BJ (cell line): ENCODE data around the gene SEC23IP. TPM values are rescaled to one million over a fixed set of nuclear protein-coding genes. Genes with fewer than 3 reads are reported as not detected.
A peak's percentile ranks its signal among the peaks of the same experiment; 100 is the strongest.
"Not testable (repeated sequence)": the region's sequence is repeated elsewhere in the genome, so short reads cannot be mapped to it uniquely, and the experiment has no call there.

ENCODE experiments used
- CTCF ChIA-PET: fragments of 350-600 bp; formaldehyde crosslinking; extraction: SDS; loops from one replicate; lab custom pipeline; 2021; ENCODE audit warnings: antibody characterized with exemption, inconsistent platforms; lab: Yijun Ruan, JAX
- POLR2A ChIA-PET: fragments of 300-600 bp; sonication (Branson Sonifier 250); formaldehyde crosslinking; extraction: SDS; loops from one replicate; lab custom pipeline; 2021; ENCODE audit warnings: antibody characterized with exemption; lab: Charles Lee
- DNase-seq: peaks from one replicate; pipeline ENCODE4 v3.0.0-alpha.2; 2011; ENCODE audit warnings: low read depth
- H3K27me3 ChIP-seq: 2 replicates; pipeline ENCODE4 v1.6.0; 2011; ENCODE audit warnings: low read length; ENCODE audit not compliant: control insufficient read depth, insufficient read depth
- H3K36me3 ChIP-seq: 2 replicates; pipeline ENCODE4 v1.5.1; 2011; ENCODE audit warnings: low read length; ENCODE audit not compliant: control insufficient read depth, insufficient read depth
- H3K4me3 ChIP-seq: 2 replicates; pipeline ENCODE4 v1.5.1; 2011; ENCODE audit warnings: low read depth, mild to moderate bottlenecking, control low read depth, low read length
- polyA plus RNA-seq: library from polyadenylated mRNA; depleted of rRNA; stranded (reverse); fragments of >200 nt; gene quantifications from 2 replicates; pipeline ENCODE4 v1.2.3, GENCODE V29; 2011
- TF ChIP-seq, protein P1 (sequence below): IDR thresholded peaks from 2 replicates; pipeline ENCODE4 v1.5.1; 2011; ENCODE audit warnings: low read depth, mild to moderate bottlenecking, control low read depth, inconsistent platforms, low read length, moderate library complexity; ENCODE audit not compliant: insufficient read depth

The SEC23IP gene
- polyA plus RNA-seq, 1 experiment, result 42.2 TPM

DNA sequence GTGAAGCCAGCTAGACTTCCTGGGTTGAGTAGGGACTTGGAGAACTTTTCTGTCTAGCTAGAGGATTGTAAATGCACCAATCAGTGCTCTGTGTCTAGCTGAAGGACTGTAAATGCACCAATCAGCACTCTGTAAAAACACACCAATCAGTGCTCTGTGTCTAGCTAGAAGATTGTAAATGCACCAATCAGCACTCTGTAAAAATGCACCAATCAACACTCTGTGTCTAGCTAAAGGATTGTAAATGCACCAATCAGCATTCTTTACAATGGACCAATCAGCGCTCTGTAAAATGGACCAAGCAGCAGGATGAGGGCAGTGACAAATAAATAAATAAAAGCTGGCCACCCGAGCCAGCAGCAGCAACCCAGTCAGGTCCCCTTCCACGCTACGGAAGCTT, 2.2 kb upstream of the SEC23IP start:
- H3K4me3 ChIP-seq, POLR2A ChIA-PET, H3K36me3 ChIP-seq, DNase-seq, CTCF ChIA-PET, H3K27me3 ChIP-seq: not testable (repeated sequence)

DNA sequence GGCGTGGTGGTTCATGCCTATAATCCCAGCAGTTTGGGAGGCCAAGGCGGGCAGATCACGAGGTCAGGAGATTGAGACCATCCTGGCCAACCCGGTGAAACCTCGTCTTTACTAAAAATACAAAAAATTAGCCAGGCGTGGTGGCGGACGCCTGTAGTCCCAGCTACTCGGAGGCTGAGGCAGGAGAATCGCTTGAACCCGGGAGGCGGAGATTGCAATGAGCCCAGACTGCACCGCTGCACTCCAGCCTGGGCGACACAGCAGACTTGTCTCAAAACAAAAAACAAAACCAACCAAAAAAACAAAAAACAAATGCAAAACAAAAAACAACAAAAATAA, 712 bp upstream of the SEC23IP start:
- ChIA-PET POLR2A (interaction anchor here (1.0 kb wide), 2 partner anchors 19 to 228 kb away, joined by 3 to 7 read pairs; partner anchors contain the start of gene MCMBP), CTCF (interaction anchor here (0.6 to 1.0 kb wide), 2 partner anchors 9 to 13 kb away, joined by 3 to 5 read pairs; no protein-coding TSS in a partner anchor)
- H3K27me3 ChIP-seq, DNase-seq, H3K36me3 ChIP-seq: not testable (repeated sequence)
- peak overlapping the region; percentile 86 for H3K4me3 ChIP-seq

DNA sequence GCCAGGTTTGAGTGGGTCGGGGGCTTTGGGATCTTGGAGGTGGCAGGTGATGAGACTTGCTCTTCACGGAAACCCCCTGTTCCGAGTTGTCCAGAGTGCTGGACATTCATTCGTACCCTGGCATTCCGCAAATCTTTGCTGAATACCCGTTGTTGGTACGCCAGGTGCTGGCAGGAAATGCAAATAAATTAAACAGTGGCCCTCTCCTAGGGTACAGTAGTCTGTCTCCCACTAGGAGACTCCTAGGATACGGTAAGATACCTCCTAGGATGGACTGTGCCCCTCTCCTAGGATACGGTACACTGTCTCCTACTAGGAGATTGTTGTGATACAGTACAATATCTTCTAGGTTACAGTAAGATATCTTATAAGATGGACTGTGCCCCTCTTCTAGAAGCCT, 544 bp downstream of the SEC23IP start:
- H3K36me3 ChIP-seq, result no peaks in the 10 kb centered on the region
- H3K27me3 ChIP-seq, result no peaks in the 10 kb centered on the region
- H3K4me3 ChIP-seq, result peak overlapping the region; percentile 86
- DNase-seq, result no peak
- ChIA-PET CTCF (interaction anchor here (1.0 kb wide), 2 partner anchors 8 to 143 kb away, joined by 3 to 4 read pairs; no protein-coding TSS in a partner anchor), POLR2A (interaction anchor here (0.7 to 1.0 kb wide), 3 partner anchors 10 to 229 kb away, joined by 3 to 7 read pairs (median 3); partner anchors contain the start of gene MCMBP)
- TF ChIP-seq, protein P1, sequence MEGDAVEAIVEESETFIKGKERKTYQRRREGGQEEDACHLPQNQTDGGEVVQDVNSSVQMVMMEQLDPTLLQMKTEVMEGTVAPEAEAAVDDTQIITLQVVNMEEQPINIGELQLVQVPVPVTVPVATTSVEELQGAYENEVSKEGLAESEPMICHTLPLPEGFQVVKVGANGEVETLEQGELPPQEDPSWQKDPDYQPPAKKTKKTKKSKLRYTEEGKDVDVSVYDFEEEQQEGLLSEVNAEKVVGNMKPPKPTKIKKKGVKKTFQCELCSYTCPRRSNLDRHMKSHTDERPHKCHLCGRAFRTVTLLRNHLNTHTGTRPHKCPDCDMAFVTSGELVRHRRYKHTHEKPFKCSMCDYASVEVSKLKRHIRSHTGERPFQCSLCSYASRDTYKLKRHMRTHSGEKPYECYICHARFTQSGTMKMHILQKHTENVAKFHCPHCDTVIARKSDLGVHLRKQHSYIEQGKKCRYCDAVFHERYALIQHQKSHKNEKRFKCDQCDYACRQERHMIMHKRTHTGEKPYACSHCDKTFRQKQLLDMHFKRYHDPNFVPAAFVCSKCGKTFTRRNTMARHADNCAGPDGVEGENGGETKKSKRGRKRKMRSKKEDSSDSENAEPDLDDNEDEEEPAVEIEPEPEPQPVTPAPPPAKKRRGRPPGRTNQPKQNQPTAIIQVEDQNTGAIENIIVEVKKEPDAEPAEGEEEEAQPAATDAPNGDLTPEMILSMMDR, result no peak

DNA sequence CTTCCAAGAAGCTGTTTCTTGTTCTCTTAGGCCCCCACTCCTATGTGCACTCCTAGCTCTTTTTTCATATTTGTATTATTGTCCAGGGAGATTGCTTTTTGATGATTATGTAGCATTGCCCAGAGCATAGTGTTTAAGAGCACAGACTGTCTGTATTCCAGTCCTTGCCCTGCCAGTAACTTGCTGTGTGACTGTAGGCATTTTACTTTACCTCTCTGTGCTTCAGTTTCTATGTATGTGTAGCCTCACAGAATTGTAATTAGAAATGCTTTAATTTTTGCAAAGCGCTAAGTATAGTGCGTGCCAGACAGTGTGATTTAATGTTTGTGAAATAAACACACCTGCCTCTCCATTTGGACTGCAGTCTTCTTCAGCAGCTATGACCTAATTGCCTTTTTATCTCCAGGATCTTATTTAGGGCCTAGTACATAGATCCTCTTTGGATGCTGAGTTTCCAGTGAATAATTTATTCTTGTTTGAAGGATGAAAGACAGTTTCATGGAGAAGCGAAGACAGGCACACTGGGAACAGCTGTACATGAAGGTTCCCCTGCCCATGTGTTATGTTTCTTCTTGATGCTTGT, 1.4 kb downstream of the SEC23IP start:
- peak overlapping the region; percentile 86 for H3K4me3 ChIP-seq
- no peak for DNase-seq

DNA sequence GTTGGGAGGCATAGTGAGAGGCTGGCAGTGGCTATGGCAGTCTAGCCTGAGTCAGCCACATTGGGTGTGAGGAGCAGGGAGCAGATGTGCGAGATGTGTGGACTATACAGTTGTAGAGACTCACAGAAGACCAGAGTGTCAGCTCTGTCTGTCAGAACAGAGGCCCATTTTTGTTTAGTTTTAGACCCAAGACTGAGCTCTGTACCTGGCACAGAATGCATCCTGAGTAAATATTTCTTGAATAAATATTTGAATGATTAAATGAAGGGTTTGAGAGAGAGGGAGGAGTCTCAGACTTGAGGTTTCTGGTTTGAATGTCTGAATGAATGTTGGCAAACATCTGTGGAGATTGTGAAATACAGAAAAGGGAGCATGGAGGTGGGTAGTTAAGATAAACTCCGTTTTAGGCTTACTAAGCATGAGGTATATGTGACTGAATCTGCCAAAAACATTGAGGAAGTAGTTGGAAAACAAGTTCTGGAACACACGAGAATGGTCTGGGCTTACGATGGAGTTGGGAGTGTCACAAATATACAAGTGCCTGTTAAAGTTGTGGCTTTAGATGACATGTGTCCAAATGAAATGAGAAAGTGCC, 3.6 kb downstream of the SEC23IP start:
- H3K4me3 ChIP-seq, result no peak overlapping the region
- TF ChIP-seq, protein P1, result no peak
- no peaks in the 10 kb centered on the region for H3K27me3 ChIP-seq
- peaks cover 4% of the 10 kb centered on the region; the same call in 1 of the 2 replicates for H3K36me3 ChIP-seq
- ChIA-PET POLR2A (no interaction called here), CTCF (interaction anchor here (0.6 to 1.2 kb wide), 3 partner anchors 19 to 810 kb away, joined by 3 to 5 read pairs (median 4); no protein-coding TSS in a partner anchor)
- peak; percentile 47 for DNase-seq

More for the DNA sequence above, 1.4 kb downstream of the SEC23IP start:
- TF ChIP-seq, protein P1, result no peak
- CTCF ChIA-PET, result interaction anchor here (0.8 to 1.0 kb wide), 3 partner anchors 13 to 1839 kb away, joined by 3 to 4 read pairs (median 3); no protein-coding TSS in a partner anchor
- H3K36me3 ChIP-seq, result peaks cover 4% of the 10 kb centered on the region; the same call in 1 of the 2 replicates
- POLR2A ChIA-PET, result interaction anchor here (0.7 kb wide), 1 partner anchor 11 kb away, joined by 3 read pairs; no protein-coding TSS in a partner anchor
- no peaks in the 10 kb centered on the region for H3K27me3 ChIP-seq
